Glomerular visceral epithelial cell (primary cell): ENCODE measurements around the gene MRC2.
A peak's percentile ranks its signal among the peaks of the same experiment; 100 is the strongest.

Source experiments
- DNase-seq: peaks from one replicate; pipeline ENCODE4 v3.0.0-alpha.2; 2016; ENCODE audit errors: extremely low spot score

The MRC2 gene

GRCh38 chr17:62723842-62724241 lies 96.4 kb downstream of the MRC2 start:
- no peak for DNase-seq

GRCh38 chr17:62724398-62725146 lies 97.1 kb downstream of the MRC2 start:
- DNase-seq: peak; percentile 22

- DNase-seq: peak; percentile 47
Measured at GRCh38 chr17:62725791-62726249, 98.3 kb downstream of the MRC2 start.

GRCh38 chr17:62727916-62728672 lies 100.6 kb downstream of the MRC2 start:
- no peak for DNase-seq

- no peak for DNase-seq
Measured at GRCh38 chr17:62732125-62732524, 104.7 kb downstream of the MRC2 start.

GRCh38 chr17:62735044-62735651 lies 107.7 kb downstream of the MRC2 start:
- no peak for DNase-seq

GRCh38 chr17:62737513-62737912 lies 110.0 kb downstream of the MRC2 start:
- no peak for DNase-seq

GRCh38 chr17:62738281-62738680 lies 110.8 kb downstream of the MRC2 start:
- DNase-seq: no peak

GRCh38 chr17:62739645-62740388 lies 112.3 kb downstream of the MRC2 start:
- DNase-seq: no peak

GRCh38 chr17:62741290-62741689 lies 113.8 kb downstream of the MRC2 start:
- no peak for DNase-seq
